Chondrocyte (in vitro differentiated cells): ENCODE data around the gene KCTD16. TPM values are rescaled to one million over a fixed set of nuclear protein-coding genes. Genes with fewer than 3 reads are reported as not detected.

Experiments used
- DNase-seq: peaks from one replicate; pipeline ENCODE4 v3.0.0; 2021; ENCODE audit warnings: mixed read lengths, low spot score
- H3K27ac Mint-ChIP-seq: one replicate; pipeline ENCODE4 v1.8.0; 2021; ENCODE audit warnings: mild to moderate bottlenecking, moderate library complexity, mixed read lengths; ENCODE audit not compliant: unreplicated experiment
- H3K27me3 Mint-ChIP-seq: 2 replicates; pipeline ENCODE4 v1.8.0; 2021; ENCODE audit warnings: low read depth, mixed read lengths
- H3K36me3 Mint-ChIP-seq: 2 replicates; pipeline ENCODE4 v1.8.0; 2021; ENCODE audit warnings: low read depth, mixed read lengths
- H3K4me1 Mint-ChIP-seq: 2 replicates; pipeline ENCODE4 v1.8.0; 2021; ENCODE audit warnings: low read depth, mild to moderate bottlenecking, mixed read lengths
- H3K4me3 Mint-ChIP-seq: one replicate; pipeline ENCODE4 v1.8.0; 2021; ENCODE audit warnings: mild to moderate bottlenecking, moderate library complexity, mixed read lengths; ENCODE audit not compliant: unreplicated experiment
- H3K9me3 Mint-ChIP-seq: 2 replicates; pipeline ENCODE4 v1.8.0; 2021; ENCODE audit warnings: low read depth, mixed read lengths
- CTCF ChIP-seq: fragments of 200-600 bp; sonication (generic); IDR thresholded peaks from 2 replicates; pipeline ENCODE4 v1.5.0; 2021; ENCODE audit warnings: antibody characterized with exemption, mild to moderate bottlenecking, moderate library complexity
- total RNA-seq: library from RNA; stranded (reverse); gene quantifications from 3 replicates; pipeline ENCODE4 v1.2.1, GENCODE V29; 2021

Gene KCTD16
- total RNA-seq, 1 donor from 2014 or later = 1.5 TPM

GRCh38 chr5:144438237-144438636 lies 267.6 kb downstream of the KCTD16 start:
- Mint-ChIP-seq H3K27me3 (peaks cover 3% of the 10 kb centered on the region), H3K27ac (no peak overlapping the region), H3K36me3 (peaks cover 6% of the 10 kb centered on the region)

GRCh38 chr5:144448457-144448856 lies 277.8 kb downstream of the KCTD16 start:
- no peak for DNase-seq
- no peak overlapping the region for H3K27ac Mint-ChIP-seq
- TF ChIP-seq CTCF = no peak
- H3K4me1 Mint-ChIP-seq = peaks cover 12% of the 10 kb centered on the region
- H3K36me3 Mint-ChIP-seq = peaks cover 1% of the 10 kb centered on the region
- peaks cover 7% of the 10 kb centered on the region for H3K9me3 Mint-ChIP-seq
- H3K27me3 Mint-ChIP-seq = no peaks in the 10 kb centered on the region
- no peak overlapping the region for H3K4me3 Mint-ChIP-seq

More at GRCh38 chr5:144438237-144438636, 267.6 kb downstream of the KCTD16 start:
- H3K9me3 Mint-ChIP-seq = peaks cover 20% of the 10 kb centered on the region
- DNase-seq = no peak
- no peak overlapping the region for H3K4me3 Mint-ChIP-seq
- H3K4me1 Mint-ChIP-seq = peaks cover 7% of the 10 kb centered on the region
- TF ChIP-seq CTCF = no peak

- no peak for DNase-seq
- Mint-ChIP-seq H3K4me1 (peaks cover 12% of the 10 kb centered on the region), H3K36me3 (peaks cover 1% of the 10 kb centered on the region), H3K27me3 (no peaks in the 10 kb centered on the region), H3K4me3 (no peak overlapping the region), H3K27ac (no peak overlapping the region), H3K9me3 (peaks cover 7% of the 10 kb centered on the region)
- TF ChIP-seq CTCF = no peak
Measured at GRCh38 chr5:144451187-144451973, 280.7 kb downstream of the KCTD16 start.

- Mint-ChIP-seq H3K4me1 (peaks cover 12% of the 10 kb centered on the region), H3K4me3 (no peak overlapping the region), H3K27ac (no peak overlapping the region), H3K9me3 (peaks cover 7% of the 10 kb centered on the region), H3K27me3 (no peaks in the 10 kb centered on the region), H3K36me3 (peaks cover 1% of the 10 kb centered on the region)
- TF ChIP-seq CTCF = no peak
- no peak for DNase-seq
Measured at GRCh38 chr5:144453753-144454152, 283.1 kb downstream of the KCTD16 start.

- Mint-ChIP-seq H3K27ac (no peak overlapping the region), H3K27me3 (no peaks in the 10 kb centered on the region), H3K9me3 (peaks cover 3% of the 10 kb centered on the region), H3K36me3 (peaks cover 1% of the 10 kb centered on the region), H3K4me3 (no peak overlapping the region), H3K4me1 (no peaks in the 10 kb centered on the region)
- no peak for DNase-seq
- TF ChIP-seq CTCF = no peak
Measured at GRCh38 chr5:144457160-144457559, 286.5 kb downstream of the KCTD16 start.
